Spleen (tissue), 11 donors: ENCODE results near the gene ZNF652. TPM values are rescaled to one million over a fixed set of nuclear protein-coding genes. Genes with fewer than 3 reads are reported as not detected.

Experiments used
- DNase-seq: peaks from one replicate; pipeline ENCODE4 v3.0.0-alpha.2; 2020
- H3K27ac ChIP-seq, 8 donors: fragments of 200-600 bp; sonication (generic) in 7 of 8; 1 replicate in 4 of 8; 2 replicates in 4 of 8; pipeline versions ENCODE4 v1.5.0 to v1.8.0; 2016 to 2021; ENCODE audit warnings: inconsistent platforms in 4 of 8, mild to moderate bottlenecking in 4 of 8, moderate library complexity in 1 of 8
- H3K27me3 ChIP-seq, 7 donors: fragments of 200-600 bp; sonication (generic) in 6 of 7; replicated peaks in 1 of 7; 1 replicate in 4 of 7; 2 replicates in 3 of 7; pipeline versions ENCODE4 v1.5.0 to v1.8.0; 2016 to 2021; ENCODE audit warnings: inconsistent platforms in 3 of 7, mild to moderate bottlenecking in 1 of 7
- H3K36me3 ChIP-seq, 6 donors: fragments of 200-600 bp; sonication (generic) in 5 of 6; 1 replicate in 4 of 6; 2 replicates in 2 of 6; pipeline versions ENCODE4 v1.5.0 to v1.8.0; 2016 to 2021; ENCODE audit warnings: inconsistent platforms in 2 of 6
- H3K4me1 ChIP-seq, 6 donors: fragments of 200-600 bp; sonication (generic) in 5 of 6; 1 replicate in 3 of 6; 2 replicates in 3 of 6; pipeline versions ENCODE4 v1.5.0 to v1.8.0; 2016 to 2021; ENCODE audit warnings: inconsistent platforms in 3 of 6
- H3K4me3 ChIP-seq, 8 donors: fragments of 200-600 bp; sonication (generic) in 7 of 8; 1 replicate in 4 of 8; 2 replicates in 4 of 8; pipeline versions ENCODE4 v1.5.0 to v1.8.0; 2016 to 2021; ENCODE audit warnings: inconsistent platforms in 4 of 8, mild to moderate bottlenecking in 4 of 8, moderate library complexity in 2 of 8
- H3K9me3 ChIP-seq, 8 donors: fragments of 200-600 bp; sonication (generic) in 7 of 8; 1 replicate in 4 of 8; 2 replicates in 4 of 8; pipeline versions ENCODE4 v1.5.0 to v1.8.0; 2016 to 2021; ENCODE audit warnings: inconsistent platforms in 4 of 8
- POLR2A ChIP-seq, 3 donors: fragments of 450-650 bp; IDR thresholded peaks; one replicate each; pipeline ENCODE4 v1.5.1; 2017; ENCODE audit warnings: antibody characterized with exemption in 3 of 3, mild to moderate bottlenecking in 1 of 3
- POLR2AphosphoS5 ChIP-seq, 3 donors: sonication (generic); formaldehyde crosslinking; IDR thresholded peaks; one replicate each; pipeline ENCODE4 v1.5.1; 2017; ENCODE audit warnings: antibody characterized with exemption in 3 of 3
- WGBS, 5 donors: extraction: QIAGEN DNeasy Blood & Tissue Kit in 3 of 5; methylation state at CpG; one replicate each; pipeline versions ENCODE4 v1.1.5 to v1.1.7; 2013 to 2018; 5-methylcytosine and 5-hydroxymethylcytosine counted together
- intact Hi-C: fragments of 100-400 bp; cut with DNase I; formaldehyde crosslinking; loops from one replicate; pipeline ENCODE4 v1.15.0; 2023; ENCODE audit warnings: low total_unique reads
- polyA plus RNA-seq, 3 donors: library from polyadenylated mRNA; stranded (reverse); fragments of 200-250 nt; gene quantifications; one replicate each; pipeline ENCODE4 v1.2.1, GENCODE V29; 2013
- total RNA-seq, 7 donors: library from RNA; depleted of rRNA in 3 of 7; stranded (reverse); fragments of >200 nt in 3 of 7; fragmentation: NEBNext Ultra II Directional in 4 of 7; extraction: Animal tissue kit (Norgen Biotek cat#: 25700) in 4 of 7; gene quantifications; one replicate each; pipeline versions ENCODE4 v1.1.0 to v1.2.1, GENCODE V29; 2016 to 2021
- TF ChIP-seq, protein P1 (sequence below), 11 experiments: fragments of 200-600 bp in 7 of 11; fragments of 450-650 bp in 4 of 11; sonication (generic) in 4 of 11; IDR thresholded peaks in 8 of 11; conservative IDR thresholded peaks in 3 of 11; 1 replicate in 7 of 11; 2 replicates in 4 of 11; pipeline versions ENCODE4 v1.4.0 to v1.8.0; 2016 to 2021; ENCODE audit warnings: antibody characterized with exemption in 11 of 11, inconsistent platforms in 4 of 11, mild to moderate bottlenecking in 1 of 11
- donor health status: healthy with polysubstance abuse.
- donor health status: DM: no; HTN: no; CAD: no; lungs with moderate emphysema.
- donor health status: DM: no; HTN: no; CAD: no.
- donor health status: Bipolar disorder and iron deficiency.
- donor health status: healthy.
- donor health status: DM: no; HTN: no; CAD: no.
- donor health status: DM: yes; HTN: yes; CAD: no.

Gene ZNF652
- total and polyA plus RNA-seq, 10 donors = 18.2 to 73.9 (median 52.5) TPM

DNA sequence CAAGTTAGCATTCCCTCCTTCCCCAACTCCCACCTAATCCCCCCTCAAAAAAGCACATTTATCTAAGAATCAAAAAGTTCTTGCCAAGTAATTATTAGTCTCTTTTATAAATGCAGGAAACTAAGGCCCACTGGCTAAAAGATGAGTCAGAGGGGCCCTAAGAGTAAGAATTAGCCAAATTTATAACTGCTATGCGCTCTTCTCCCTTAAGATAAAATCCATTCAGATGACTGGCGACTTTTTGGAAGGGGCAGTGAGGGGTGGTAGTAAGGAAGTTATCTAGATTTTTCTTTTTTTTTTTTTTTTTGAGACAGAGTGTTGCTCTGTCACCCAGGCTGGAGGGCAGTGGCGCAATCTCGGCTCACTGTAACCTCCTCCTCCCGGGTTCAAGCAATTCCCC is 17.1 kb downstream of the ZNF652 start:
- no peak for DNase-seq
- intact Hi-C loops = no loop called here
- Histone ChIP-seq H3K4me3 (no peak overlapping the region), H3K36me3 (peaks cover 0 to 12% (median 4%) of the 10 kb centered on the region in 6 donors), H3K27me3 (no peaks in the 10 kb centered on the region), H3K27ac (no peak overlapping the region), H3K4me1 (peaks cover 29 to 99% (median 60%) of the 10 kb centered on the region in 6 donors), H3K9me3 (no peaks in the 10 kb centered on the region)
- whole genome bisulfite sequencing, 5 donors = 50 to 86% (median 65%) methylated on average over 5 of the region's 5 CpGs
- TF ChIP-seq, protein P1, sequence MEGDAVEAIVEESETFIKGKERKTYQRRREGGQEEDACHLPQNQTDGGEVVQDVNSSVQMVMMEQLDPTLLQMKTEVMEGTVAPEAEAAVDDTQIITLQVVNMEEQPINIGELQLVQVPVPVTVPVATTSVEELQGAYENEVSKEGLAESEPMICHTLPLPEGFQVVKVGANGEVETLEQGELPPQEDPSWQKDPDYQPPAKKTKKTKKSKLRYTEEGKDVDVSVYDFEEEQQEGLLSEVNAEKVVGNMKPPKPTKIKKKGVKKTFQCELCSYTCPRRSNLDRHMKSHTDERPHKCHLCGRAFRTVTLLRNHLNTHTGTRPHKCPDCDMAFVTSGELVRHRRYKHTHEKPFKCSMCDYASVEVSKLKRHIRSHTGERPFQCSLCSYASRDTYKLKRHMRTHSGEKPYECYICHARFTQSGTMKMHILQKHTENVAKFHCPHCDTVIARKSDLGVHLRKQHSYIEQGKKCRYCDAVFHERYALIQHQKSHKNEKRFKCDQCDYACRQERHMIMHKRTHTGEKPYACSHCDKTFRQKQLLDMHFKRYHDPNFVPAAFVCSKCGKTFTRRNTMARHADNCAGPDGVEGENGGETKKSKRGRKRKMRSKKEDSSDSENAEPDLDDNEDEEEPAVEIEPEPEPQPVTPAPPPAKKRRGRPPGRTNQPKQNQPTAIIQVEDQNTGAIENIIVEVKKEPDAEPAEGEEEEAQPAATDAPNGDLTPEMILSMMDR (IDR thresholded peaks at IDR 0.05 in 8 of 11, conservative IDR thresholded peaks at IDR 0.05 in 3 of 11) = no peak
- no peak for TF ChIP-seq POLR2A (IDR thresholded peaks at IDR 0.05)
- TF ChIP-seq POLR2AphosphoS5 (IDR thresholded peaks at IDR 0.05) = no peak

DNA sequence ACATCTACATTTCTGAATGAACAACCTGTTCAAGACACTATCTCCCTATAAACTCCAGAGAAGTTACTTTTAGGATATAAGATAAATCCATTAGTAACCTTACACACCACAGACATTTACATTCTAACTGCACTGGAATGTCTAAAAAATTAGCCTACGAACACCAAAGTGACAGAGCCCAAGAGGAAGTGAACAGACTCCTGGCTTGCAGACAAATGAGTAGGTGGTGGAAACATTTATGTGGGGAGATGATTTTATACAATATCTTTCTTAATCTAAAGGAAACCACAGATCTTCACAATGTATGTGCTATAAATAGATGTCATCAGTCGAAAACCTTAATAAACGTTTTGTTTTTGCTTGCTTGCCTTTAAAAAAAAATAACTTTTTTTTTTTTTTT is 18.8 kb downstream of the ZNF652 start:
- Histone ChIP-seq H3K4me3 (peak overlapping the region in 1 of 8 donors; percentile 45), H3K27me3 (no peaks in the 10 kb centered on the region), H3K9me3 (no peaks in the 10 kb centered on the region), H3K27ac (peak overlapping the region in 7 of 8 donors; percentile 26 to 84 (median 77)), H3K36me3 (no peaks in the 10 kb centered on the region), H3K4me1 (peaks cover 29 to 100% (median 65%) of the 10 kb centered on the region in 6 donors)
- 8 to 17% (median 11%) methylated on average over 3 of the region's 3 CpGs for WGBS, 5 donors
- no peak for DNase-seq
- TF ChIP-seq, protein P1 (IDR thresholded peaks at IDR 0.05 in 8 of 11, conservative IDR thresholded peaks at IDR 0.05 in 3 of 11) = no peak
- TF ChIP-seq POLR2A (IDR thresholded peaks at IDR 0.05) = no peak
- TF ChIP-seq POLR2AphosphoS5 (IDR thresholded peaks at IDR 0.05) = no peak
- intact Hi-C loops = no loop called here

DNA sequence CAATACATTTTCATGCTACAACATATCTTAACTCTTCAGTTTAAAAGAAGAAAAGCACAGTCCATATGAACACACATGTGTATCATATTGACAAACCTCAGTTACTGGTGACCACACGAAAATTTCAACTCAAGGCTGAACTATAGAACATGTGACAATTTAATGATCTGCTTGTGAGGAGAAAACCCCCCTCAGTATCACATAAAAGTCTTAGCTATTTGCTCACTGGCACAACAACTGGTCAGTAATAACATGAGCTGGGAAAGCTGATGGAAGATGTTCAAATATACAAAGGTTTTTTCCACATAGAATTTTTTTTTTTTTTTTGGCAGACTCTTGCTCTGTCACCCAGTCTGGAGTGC is 19.5 kb downstream of the ZNF652 start:
- DNase-seq = no peak
- H3K36me3 ChIP-seq = no peaks in the 10 kb centered on the region
- no peaks in the 10 kb centered on the region for H3K27me3 ChIP-seq
- no peak for TF ChIP-seq POLR2AphosphoS5 (IDR thresholded peaks at IDR 0.05)
- TF ChIP-seq, protein P1 (IDR thresholded peaks at IDR 0.05 in 8 of 11, conservative IDR thresholded peaks at IDR 0.05 in 3 of 11) = no peak
- TF ChIP-seq POLR2A (IDR thresholded peaks at IDR 0.05) = no peak
- H3K4me3 ChIP-seq = peak overlapping the region in 1 of 8 donors; percentile 45
- intact Hi-C loops = no loop called here
- WGBS, 5 donors = 0 to 13% (median 5%) methylated on average over 1 of the region's 1 CpG
- peak overlapping the region in 7 of 8 donors; percentile 15 to 84 (median 77) for H3K27ac ChIP-seq
- peaks cover 29 to 100% (median 72%) of the 10 kb centered on the region in 6 donors for H3K4me1 ChIP-seq
- no peaks in the 10 kb centered on the region for H3K9me3 ChIP-seq

DNA sequence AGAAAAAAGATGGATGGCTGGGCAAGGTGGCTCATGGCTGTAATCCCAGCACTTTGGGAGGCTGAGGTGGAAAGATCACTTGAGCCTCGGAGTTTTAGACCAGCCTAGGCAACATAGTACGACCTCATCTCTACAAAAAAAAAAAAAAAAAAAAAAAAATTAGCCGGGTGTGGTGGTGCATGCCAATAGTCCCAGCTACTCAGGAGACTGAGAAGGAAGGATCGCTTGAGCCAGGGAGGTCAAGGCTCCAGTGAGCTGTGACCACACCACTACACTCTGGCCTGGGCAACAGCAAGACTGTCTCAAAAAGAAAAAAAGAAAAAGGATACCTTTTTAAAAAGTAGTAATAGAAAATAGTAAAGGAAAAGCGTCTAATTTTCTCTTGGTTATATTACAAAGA is 20.7 kb downstream of the ZNF652 start:
- Histone ChIP-seq H3K9me3 (no peaks in the 10 kb centered on the region), H3K4me3 (peak overlapping the region in 1 of 8 donors; percentile 45), H3K4me1 (peaks cover 25 to 90% (median 67%) of the 10 kb centered on the region in 6 donors), H3K27me3 (no peaks in the 10 kb centered on the region), H3K36me3 (no peaks in the 10 kb centered on the region), H3K27ac (peak overlapping the region; percentile 29 to 84 (median 76))
- 39 to 68% (median 50%) methylated on average over 5 of the region's 5 CpGs for WGBS, 5 donors
- TF ChIP-seq, protein P1 (IDR thresholded peaks at IDR 0.05 in 8 of 11, conservative IDR thresholded peaks at IDR 0.05 in 3 of 11) = no peak
- TF ChIP-seq POLR2AphosphoS5 (IDR thresholded peaks at IDR 0.05) = no peak
- no peak for TF ChIP-seq POLR2A (IDR thresholded peaks at IDR 0.05)
- intact Hi-C loops = no loop called here
- DNase-seq = no peak
